RWPE2 (cell line): ENCODE measurements around the gene PRKG1.

Experiments
- ATAC-seq: fragments of 200-7000 bp; cut with Tn5 transposase; 3 replicates; pipeline ENCODE4 v1.9.1; 2021; ENCODE audit warnings: low read depth
- DNase-seq: peaks from one replicate; pipeline ENCODE4 v3.0.0-alpha.2; 2020; ENCODE audit warnings: low spot score
- H3K27ac ChIP-seq: fragments of 450-650 bp; 2 replicates; pipeline ENCODE4 v1.5.1; 2017; ENCODE audit warnings: mild to moderate bottlenecking; ENCODE audit not compliant: poor library complexity, severe bottlenecking
- H3K27me3 ChIP-seq: fragments of 250-450 bp; sonication (Bioruptor Pico); 2 replicates; pipeline ENCODE4 v1.5.1; 2021; ENCODE audit warnings: mild to moderate bottlenecking, moderate library complexity; ENCODE audit not compliant: insufficient read depth, poor library complexity, severe bottlenecking
- H3K36me3 ChIP-seq: fragments of 250-450 bp; sonication (Bioruptor Pico); 2 replicates; pipeline ENCODE4 v1.5.1; 2020; ENCODE audit warnings: low read depth, mild to moderate bottlenecking, moderate library complexity
- H3K4me1 ChIP-seq: fragments of 250-450 bp; sonication (Bioruptor Pico); 2 replicates; pipeline ENCODE4 v1.5.1; 2021; ENCODE audit warnings: mild to moderate bottlenecking, moderate library complexity; ENCODE audit not compliant: insufficient read depth, poor library complexity, severe bottlenecking
- H3K4me3 ChIP-seq: fragments of 250-450 bp; sonication (Bioruptor Pico); 2 replicates; pipeline ENCODE4 v1.5.1; 2021; ENCODE audit warnings: mild to moderate bottlenecking, moderate library complexity; ENCODE audit not compliant: severe bottlenecking
- H3K9me3 ChIP-seq: fragments of 250-450 bp; sonication (Bioruptor Pico); 2 replicates; pipeline ENCODE4 v1.5.1; 2021; ENCODE audit warnings: mild to moderate bottlenecking, moderate library complexity; ENCODE audit not compliant: severe bottlenecking
- CTCF ChIP-seq: fragments of 450-650 bp; IDR thresholded peaks from one replicate; pipeline ENCODE4 v1.5.1; 2017; ENCODE audit warnings: mild to moderate bottlenecking, moderate library complexity; ENCODE audit not compliant: poor library complexity, severe bottlenecking

PRKG1 gene

GRCh38 chr10:51972733-51973346 lies 898.6 kb downstream of the PRKG1 start:
- no peak for TF ChIP-seq CTCF

GRCh38 chr10:51980752-51981151 lies 906.5 kb downstream of the PRKG1 start:
- Histone ChIP-seq H3K4me3 (no peak overlapping the region), H3K9me3 (no peaks in the 10 kb centered on the region), H3K36me3 (no peaks in the 10 kb centered on the region), H3K27ac (no peak overlapping the region), H3K27me3 (no peaks in the 10 kb centered on the region), H3K4me1 (no peaks in the 10 kb centered on the region)
- ATAC-seq (no peak), DNase-seq (no peak)
- no peak for TF ChIP-seq CTCF

More at GRCh38 chr10:51972733-51973346, 898.6 kb downstream of the PRKG1 start:
- H3K4me1 ChIP-seq: no peaks in the 10 kb centered on the region
- ATAC-seq (no peak), DNase-seq (no peak)
- H3K36me3 ChIP-seq: no peaks in the 10 kb centered on the region
- no peaks in the 10 kb centered on the region for H3K27me3 ChIP-seq
- H3K9me3 ChIP-seq: no peaks in the 10 kb centered on the region
- H3K4me3 ChIP-seq: no peak overlapping the region
- no peak overlapping the region for H3K27ac ChIP-seq

GRCh38 chr10:51981731-51982130 lies 907.4 kb downstream of the PRKG1 start:
- Histone ChIP-seq H3K9me3 (no peaks in the 10 kb centered on the region), H3K27me3 (no peaks in the 10 kb centered on the region), H3K36me3 (no peaks in the 10 kb centered on the region), H3K4me3 (no peak overlapping the region), H3K4me1 (no peaks in the 10 kb centered on the region), H3K27ac (no peak overlapping the region)
- ATAC-seq (no peak), DNase-seq (no peak)
- no peak for TF ChIP-seq CTCF

GRCh38 chr10:51983481-51983880 lies 909.2 kb downstream of the PRKG1 start:
- H3K36me3 ChIP-seq: no peaks in the 10 kb centered on the region
- no peaks in the 10 kb centered on the region for H3K27me3 ChIP-seq
- TF ChIP-seq CTCF: no peak
- no peaks in the 10 kb centered on the region for H3K4me1 ChIP-seq
- no peaks in the 10 kb centered on the region for H3K9me3 ChIP-seq
- no peak overlapping the region for H3K27ac ChIP-seq
- ATAC-seq (no peak), DNase-seq (no peak)
- H3K4me3 ChIP-seq: no peak overlapping the region

- no peaks in the 10 kb centered on the region for H3K9me3 ChIP-seq
Measured at GRCh38 chr10:51985336-51985735, 911.0 kb downstream of the PRKG1 start.

More at GRCh38 chr10:51985336-51985735, 911.0 kb downstream of the PRKG1 start:
- DNase-seq (no peak), ATAC-seq (no peak)
- Histone ChIP-seq H3K4me1 (no peaks in the 10 kb centered on the region), H3K27me3 (no peaks in the 10 kb centered on the region), H3K27ac (no peak overlapping the region), H3K36me3 (no peaks in the 10 kb centered on the region), H3K4me3 (no peak overlapping the region)
- no peak for TF ChIP-seq CTCF
